H1 (cell line): ENCODE data around the gene CADM2. TPM values are rescaled to one million over a fixed set of nuclear protein-coding genes. Genes with fewer than 3 reads are reported as not detected.

Source experiments
- CTCF ChIA-PET: fragments of 300-600 bp; sonication (Branson Sonifier 250); formaldehyde crosslinking; loops from one replicate; lab custom pipeline; 2021; ENCODE audit not compliant: partially characterized antibody; lab: Charles Lee
- POLR2A ChIA-PET: fragments of 300-600 bp; sonication (Branson Sonifier 250); formaldehyde crosslinking; loops from one replicate; lab custom pipeline; 2021; ENCODE audit warnings: inconsistent platforms; ENCODE audit not compliant: partially characterized antibody; lab: Charles Lee
- DNase-seq, 2 experiments: peaks; one replicate each; pipeline versions ENCODE4 v3.0.0 to v3.0.0-alpha.2; 2010 to 2022; ENCODE audit warnings: low spot score in 2 of 2, low read depth in 1 of 2, mixed read lengths in 1 of 2
- FAIRE-seq: peaks from 2 replicates; lab custom pipeline; 2011; peaks lifted over from hg19 to GRCh38; lab: Jason Lieb, UNC
- H2AFZ ChIP-seq: 2 replicates; pipeline ENCODE4 v1.8.1; 2012; ENCODE audit warnings: low read length, inconsistent platforms
- H2AK5ac ChIP-seq: 2 replicates; pipeline ENCODE4 v1.6.1; 2013; ENCODE audit warnings: low read depth, low read length
- H2BK120ac ChIP-seq: replicated peaks from 2 replicates; pipeline ENCODE3; 2013; ENCODE audit warnings: low read depth, low read length, inconsistent platforms
- H2BK12ac ChIP-seq: 2 replicates; pipeline ENCODE4 v1.6.1; 2013; ENCODE audit warnings: low read depth, low read length
- H2BK15ac ChIP-seq: 2 replicates; pipeline ENCODE4 v1.6.1; 2013; ENCODE audit warnings: low read length
- H2BK20ac ChIP-seq: 2 replicates; pipeline ENCODE4 v1.6.1; 2013; ENCODE audit warnings: low read length
- H2BK5ac ChIP-seq: 2 replicates; pipeline ENCODE4 v1.6.1; 2013; ENCODE audit warnings: low read depth, low read length
- H3K14ac ChIP-seq: 2 replicates; pipeline ENCODE4 v1.6.1; 2013; ENCODE audit warnings: inconsistent platforms; ENCODE audit not compliant: insufficient read length
- H3K18ac ChIP-seq: 2 replicates; pipeline ENCODE4 v1.6.1; 2013; ENCODE audit warnings: low read length; ENCODE audit errors: extremely low read depth
- H3K23ac ChIP-seq: 2 replicates; pipeline ENCODE4 v1.6.1; 2013; ENCODE audit warnings: inconsistent platforms; ENCODE audit not compliant: insufficient read length
- H3K23me2 ChIP-seq: 2 replicates; pipeline ENCODE4 v1.6.1; 2013; ENCODE audit warnings: low read depth, low read length
- H3K27ac ChIP-seq: 2 replicates; pipeline ENCODE4 v1.6.1; 2011; ENCODE audit warnings: low read depth, low read length, inconsistent platforms
- H3K27me3 ChIP-seq, 4 experiments: replicated peaks in 1 of 4; 1 replicate in 1 of 4; 2 replicates in 3 of 4; pipeline versions ENCODE4 v1.6.1 to v1.8.1; 2011 to 2013; ENCODE audit warnings: low read length in 3 of 4, mild to moderate bottlenecking in 3 of 4, inconsistent platforms in 2 of 4, mixed read lengths in 2 of 4, moderate library complexity in 1 of 4; ENCODE audit not compliant: control insufficient read depth in 3 of 4, insufficient read depth in 3 of 4; ENCODE audit errors: extremely low read depth in 1 of 4
- H3K36me3 ChIP-seq, 4 experiments: 2 replicates each; pipeline versions ENCODE4 v1.6.1 to v1.8.1; 2011 to 2013; ENCODE audit warnings: mild to moderate bottlenecking in 4 of 4, low read length in 3 of 4, moderate library complexity in 2 of 4, control low read depth in 1 of 4, inconsistent platforms in 1 of 4; ENCODE audit not compliant: insufficient read depth in 4 of 4, control insufficient read depth in 2 of 4
- H3K4ac ChIP-seq: replicated peaks from 2 replicates; pipeline ENCODE3; 2013; ENCODE audit warnings: low read length, low read depth, mixed read lengths, inconsistent platforms; ENCODE audit not compliant: insufficient read length
- H3K4me1 ChIP-seq, 4 experiments: replicated peaks in 1 of 4; 1 replicate in 1 of 4; 2 replicates in 3 of 4; pipeline versions ENCODE4 v1.6.1 to v1.8.1; 2011 to 2013; ENCODE audit warnings: low read length in 3 of 4, inconsistent platforms in 2 of 4, mixed read lengths in 1 of 4; ENCODE audit not compliant: insufficient read depth in 4 of 4, control insufficient read depth in 3 of 4
- H3K4me2 ChIP-seq, 2 experiments: 2 replicates each; pipeline versions ENCODE4 v1.6.1 to v1.8.1; 2011 to 2013; ENCODE audit warnings: low read depth in 2 of 2, low read length in 2 of 2, control low read depth in 1 of 2, inconsistent platforms in 1 of 2, mild to moderate bottlenecking in 1 of 2; ENCODE audit not compliant: insufficient read depth in 1 of 2
- H3K4me3 ChIP-seq, 4 experiments: fragments of 200-600, 300-600 bp in 1 of 4; sonication (generic), shearing (Covaris generic), sonication (Bioruptor Twin) in 1 of 4; 2 replicates each; pipeline versions ENCODE4 v1.5.1 to v1.8.1; 2011 to 2016; ENCODE audit warnings: low read length in 4 of 4, low read depth in 3 of 4, control low read depth in 2 of 4, inconsistent platforms in 2 of 4, mild to moderate bottlenecking in 2 of 4, mixed read lengths in 1 of 4, moderate library complexity in 1 of 4; ENCODE audit not compliant: insufficient read depth in 2 of 4; ENCODE audit errors: extremely low read depth in 1 of 4
- H3K56ac ChIP-seq: replicated peaks from 2 replicates; pipeline ENCODE3; 2013; ENCODE audit warnings: low read depth, mild to moderate bottlenecking, mixed read lengths, low read length, inconsistent platforms; ENCODE audit not compliant: insufficient read length
- H3K79me1 ChIP-seq: 2 replicates; pipeline ENCODE4 v1.6.1; 2013; ENCODE audit warnings: low read depth, low read length, control low read depth
- H3K79me2 ChIP-seq, 2 experiments: 2 replicates each; pipeline versions ENCODE4 v1.6.1 to v1.8.1; 2012 to 2013; ENCODE audit warnings: low read length in 2 of 2, mild to moderate bottlenecking in 2 of 2, inconsistent platforms in 1 of 2; ENCODE audit not compliant: insufficient read depth in 2 of 2, control insufficient read depth in 1 of 2
- H3K9ac ChIP-seq, 4 experiments: replicated peaks in 1 of 4; 1 replicate in 1 of 4; 2 replicates in 3 of 4; pipeline versions ENCODE4 v1.6.1 to v1.8.1; 2011 to 2013; ENCODE audit warnings: low read depth in 3 of 4, low read length in 3 of 4, control low read depth in 2 of 4, mild to moderate bottlenecking in 2 of 4, moderate library complexity in 2 of 4, inconsistent platforms in 1 of 4; ENCODE audit errors: extremely low read depth in 1 of 4
- H3K9me3 ChIP-seq, 2 experiments: 2 replicates each; pipeline versions ENCODE4 v1.6.1 to v1.8.1; 2012 to 2013; ENCODE audit warnings: mild to moderate bottlenecking in 2 of 2, moderate library complexity in 2 of 2, control low read depth in 1 of 2, inconsistent platforms in 1 of 2, low read depth in 1 of 2, low read length in 1 of 2, mixed read lengths in 1 of 2; ENCODE audit not compliant: insufficient read depth in 2 of 2
- H4K20me1 ChIP-seq, 2 experiments: replicated peaks in 1 of 2; 2 replicates each; pipeline versions ENCODE3 to v1.8.1; 2011 to 2013; ENCODE audit warnings: inconsistent platforms in 2 of 2, low read length in 2 of 2, mild to moderate bottlenecking in 1 of 2; ENCODE audit not compliant: insufficient read depth in 2 of 2, control insufficient read depth in 1 of 2
- H4K5ac ChIP-seq: 2 replicates; pipeline ENCODE4 v1.6.1; 2013; ENCODE audit warnings: low read length, low read depth, mixed read lengths, inconsistent platforms; ENCODE audit not compliant: insufficient read length
- H4K8ac ChIP-seq: 2 replicates; pipeline ENCODE4 v1.8.0; 2013; ENCODE audit warnings: mild to moderate bottlenecking, moderate library complexity, low read length, inconsistent platforms; ENCODE audit not compliant: insufficient read depth; ENCODE audit errors: extremely low read depth
- H4K91ac ChIP-seq: replicated peaks from 2 replicates; pipeline ENCODE3; 2013; ENCODE audit warnings: low read length, mixed read lengths, inconsistent platforms; ENCODE audit not compliant: insufficient read length
- FOSL1 ChIP-seq: IDR thresholded peaks from 2 replicates; pipeline ENCODE4 v1.6.1; 2011; ENCODE audit warnings: mild to moderate bottlenecking, low read depth, low read length, moderate library complexity; ENCODE audit not compliant: insufficient read depth
- MAX ChIP-seq: IDR thresholded peaks from 2 replicates; pipeline ENCODE4 v1.6.1; 2012; ENCODE audit warnings: inconsistent platforms
- NANOG ChIP-seq: IDR thresholded peaks from 2 replicates; pipeline ENCODE4 v1.6.1; 2011; ENCODE audit warnings: low read length, low read depth, mild to moderate bottlenecking, inconsistent platforms; ENCODE audit not compliant: insufficient read depth, poor library complexity, severe bottlenecking
- WGBS, 2 experiments: shearing (Covaris generic) in 1 of 2; methylation state at CpG; one replicate each; pipeline versions ENCODE4 v1.1.6 to v1.1.7; 2013 to 2015; ENCODE audit warnings: low lambda C conversion rate in 2 of 2, mixed read lengths in 2 of 2, inconsistent platforms in 1 of 2, low coverage in 1 of 2, missing lambda C conversion rate in 1 of 2; ENCODE audit not compliant: insufficient replicate concordance in 2 of 2, insufficient coverage in 1 of 2, insufficient read length in 1 of 2; ENCODE audit errors: extremely low coverage in 1 of 2, missing lambda C conversion rate in 1 of 2; 5-methylcytosine and 5-hydroxymethylcytosine counted together
- polyA plus RNA-seq, 7 experiments: library from polyadenylated mRNA; depleted of rRNA in 3 of 7; stranded (reverse) in 5 of 7; unstranded in 2 of 7; fragments of >200 nt in 5 of 7; fragments of 200-250 nt in 2 of 7; gene quantifications; 1 replicate in 5 of 7; 2 replicates in 1 of 7; 4 replicates in 1 of 7; pipeline versions ENCODE4 v1.2.1 to v1.2.3, GENCODE V29; 2011 to 2013; ENCODE audit warnings: missing spikeins in 2 of 7, mixed read lengths in 2 of 7
- total RNA-seq: library from RNA; stranded (reverse); fragmentation: NEBNext Ultra II Directional; extraction: Animal tissue kit (Norgen Biotek cat#: 25700); gene quantifications from 2 replicates; pipeline ENCODE4 v1.2.1, GENCODE V29; 2021

Gene CADM2
- total and polyA plus RNA-seq, 2 of the 8 experiments (the other 6 are each of a cell fraction or from before 2014, with no cell fraction given), result 14.9 to 20.9 TPM

GRCh38 chr3:85455561-85456200 lies 496.9 kb downstream of the CADM2 start:
- H2BK5ac ChIP-seq, result no peak overlapping the region
- H2AFZ ChIP-seq, result no peak overlapping the region
- no peaks in the 10 kb centered on the region for H3K27me3 ChIP-seq
- no peak overlapping the region for H4K5ac ChIP-seq
- DNase-seq (no peak), FAIRE-seq (no peak)
- ChIA-PET CTCF (no interaction called here), POLR2A (no interaction called here)
- no peak overlapping the region for H3K4me3 ChIP-seq
- H3K4me1 ChIP-seq, result no peaks in the 10 kb centered on the region
- H2BK15ac ChIP-seq, result no peak overlapping the region
- H2BK20ac ChIP-seq, result no peak overlapping the region
- no peak overlapping the region for H3K56ac ChIP-seq
- H3K79me1 ChIP-seq, result no peaks in the 10 kb centered on the region
- no peaks in the 10 kb centered on the region for H3K36me3 ChIP-seq
- no peak overlapping the region for H3K18ac ChIP-seq
- no peaks in the 10 kb centered on the region for H4K20me1 ChIP-seq
- 91% methylated on average over 4 of the region's 4 CpGs; no CpG with 5 or more reads in 1 of the 2 experiments for WGBS, 2 experiments
- H3K23ac ChIP-seq, result no peak overlapping the region
- H4K91ac ChIP-seq, result no peak overlapping the region
- H3K9me3 ChIP-seq, result no peaks in the 10 kb centered on the region
- no peaks in the 10 kb centered on the region for H3K23me2 ChIP-seq
- H2BK120ac ChIP-seq, result no peak overlapping the region
- H3K27ac ChIP-seq, result no peak overlapping the region
- no peak overlapping the region for H3K4ac ChIP-seq
- H2AK5ac ChIP-seq, result no peak overlapping the region
- H3K79me2 ChIP-seq, result no peaks in the 10 kb centered on the region
- H3K4me2 ChIP-seq, result no peak overlapping the region
- H3K9ac ChIP-seq, result no peak overlapping the region
- no peak overlapping the region for H3K14ac ChIP-seq
- TF ChIP-seq NANOG, result no peak
- TF ChIP-seq FOSL1, result no peak
- no peak for TF ChIP-seq MAX
- no peak overlapping the region for H4K8ac ChIP-seq
- H2BK12ac ChIP-seq, result no peak overlapping the region
